HepG2 (cell line): ENCODE data around the gene NEAT1. TPM values are rescaled to one million over a fixed set of nuclear protein-coding genes. Genes with fewer than 3 reads are reported as not detected.

Source experiments
- DMAP1 ChIP-seq: IDR thresholded peaks from 2 replicates; pipeline ENCODE4 v1.6.1; 2016
- ELF1 ChIP-seq: sonication (generic); formaldehyde crosslinking; IDR thresholded peaks from 2 replicates; pipeline ENCODE4 v1.4.0; 2020; ENCODE audit warnings: missing genetic modification reagents
- KDM2A ChIP-seq: sonication (generic); formaldehyde crosslinking; IDR thresholded peaks from 2 replicates; pipeline ENCODE4 v1.4.0; 2020; ENCODE audit warnings: low read depth, missing genetic modification reagents, borderline replicate concordance
- NFAT5 ChIP-seq: sonication (generic); formaldehyde crosslinking; IDR thresholded peaks from 2 replicates; pipeline ENCODE4 v1.4.0; 2020; ENCODE audit warnings: missing genetic modification reagents
- NR2F1 ChIP-seq, 2 experiments: fragments of 450-650 bp in 1 of 2; formaldehyde crosslinking in 1 of 2; IDR thresholded peaks; 2 replicates each; pipeline versions ENCODE4 v1.5.0 to v1.6.1; 2016 to 2020; ENCODE audit warnings: mild to moderate bottlenecking in 1 of 2, missing compliant biosample characterization in 1 of 2, missing genetic modification reagents in 1 of 2, moderate library complexity in 1 of 2
- POGZ ChIP-seq: sonication (generic); formaldehyde crosslinking; IDR thresholded peaks from 2 replicates; pipeline ENCODE4 v1.4.0; 2020; ENCODE audit warnings: mild to moderate bottlenecking, missing genetic modification reagents
- RNF219 ChIP-seq: sonication (generic); formaldehyde crosslinking; IDR thresholded peaks from 2 replicates; pipeline ENCODE4 v1.5.0; 2020; ENCODE audit warnings: mild to moderate bottlenecking, missing genetic modification reagents
- SATB2 ChIP-seq: sonication (generic); formaldehyde crosslinking; IDR thresholded peaks from 2 replicates; pipeline ENCODE4 v1.5.0; 2020; ENCODE audit warnings: missing genetic modification reagents
- SP5 ChIP-seq: IDR thresholded peaks from 2 replicates; pipeline ENCODE4 v1.6.1; 2016; ENCODE audit warnings: low read depth, borderline replicate concordance
- SPEN ChIP-seq: sonication (generic); formaldehyde crosslinking; IDR thresholded peaks from 2 replicates; pipeline ENCODE4 v1.5.1; 2020; ENCODE audit warnings: low read depth, mild to moderate bottlenecking, missing genetic modification reagents
- TBX2 ChIP-seq: sonication (generic); formaldehyde crosslinking; IDR thresholded peaks from 2 replicates; pipeline ENCODE4 v1.5.0; 2020; ENCODE audit warnings: missing genetic modification reagents, mild to moderate bottlenecking, borderline replicate concordance
- TP53 ChIP-seq: sonication (generic); formaldehyde crosslinking; conservative IDR thresholded peaks from 2 replicates; pipeline ENCODE4 v1.4.0; 2020; ENCODE audit warnings: missing genetic modification reagents
- ZBTB42 ChIP-seq: sonication (generic); formaldehyde crosslinking; IDR thresholded peaks from 2 replicates; pipeline ENCODE4 v1.5.0; 2020; ENCODE audit warnings: mild to moderate bottlenecking, missing genetic modification reagents
- ZNF20 ChIP-seq: sonication (generic); formaldehyde crosslinking; IDR thresholded peaks from 2 replicates; pipeline ENCODE4 v1.4.0; 2020; ENCODE audit warnings: mild to moderate bottlenecking, moderate library complexity, missing genetic modification reagents
- ZNF446 ChIP-seq: sonication (generic); formaldehyde crosslinking; IDR thresholded peaks from 2 replicates; pipeline ENCODE4 v1.5.0; 2020; ENCODE audit warnings: mild to moderate bottlenecking, missing genetic modification reagents
- ZNF792 ChIP-seq: IDR thresholded peaks from 2 replicates; pipeline ENCODE4 v1.6.1; 2016
- polyA plus RNA-seq, 8 experiments: library from polyadenylated mRNA; depleted of rRNA in 3 of 8; stranded (reverse) in 7 of 8; unstranded in 1 of 8; fragments of >200 nt; fragmentation: Illumina TruSeq in 4 of 8; extraction: Trizol in 4 of 8; gene quantifications; 2 replicates each; pipeline versions ENCODE4 v1.2.1 to v1.2.3, GENCODE V29; 2011 to 2016; ENCODE audit warnings: low read depth in 4 of 8, missing spikeins in 1 of 8, mixed read lengths in 1 of 8; ENCODE audit not compliant: insufficient read depth in 1 of 8
- total RNA-seq, 5 experiments: library from RNA; depleted of rRNA; stranded (reverse); fragments of >200 nt; fragmentation: Illumina TruSeq; extraction: Trizol; gene quantifications; 2 replicates each; pipeline ENCODE4 v1.2.3, GENCODE V29; 2016; ENCODE audit warnings: low read depth in 1 of 5
- TF ChIP-seq, protein P1 (sequence below): sonication (generic); formaldehyde crosslinking; IDR thresholded peaks from 2 replicates; pipeline ENCODE4 v1.4.0; 2020; ENCODE audit warnings: mild to moderate bottlenecking, low read depth, missing genetic modification reagents
- TF ChIP-seq, protein P2 (sequence below): sonication (generic); formaldehyde crosslinking; IDR thresholded peaks from 2 replicates; pipeline ENCODE4 v1.8.0; 2022; ENCODE audit warnings: missing genetic modification reagents, mild to moderate bottlenecking, moderate library complexity, borderline replicate concordance

Gene NEAT1
- total and polyA plus RNA-seq, 2 of the 13 experiments (the other 11 are each of a cell fraction or from before 2014, with no cell fraction given): 20.5 to 41.2 TPM

- TF ChIP-seq RNF219 (CRISPR knock-in tag) (0 out of 2 replicates have a peak, but pooled peaks have one; percentile 10), KDM2A (CRISPR knock-in tag) (no peak), ZBTB42 (CRISPR knock-in tag) (0 out of 2 replicates have a peak, but pooled peaks have one; percentile 51), SP5 (CRISPR knock-in tag) (peak; percentile 79), TBX2 (CRISPR knock-in tag) (peak; percentile 31), ZNF446 (peak; percentile 59), DMAP1 (peak; percentile 90), NR2F1 (CRISPR knock-in tag; IDR thresholded peaks at IDR 0.05) (0 out of 4 replicates have a peak, but pooled peaks of 1 of the 2 experiments have one; percentile 47), ZNF20 (CRISPR knock-in tag) (0 out of 2 replicates have a peak, but pooled peaks have one; percentile 29), NFAT5 (CRISPR knock-in tag) (no peak), TP53 (0 out of 2 replicates have a peak, but pooled peaks have one; percentile 30), SATB2 (no peak), ZNF792 (CRISPR knock-in tag) (no peak; the same call in 1 of the 2 replicates), POGZ (CRISPR knock-in tag) (no peak), SPEN (CRISPR knock-in tag) (peak; percentile 66; the same call in 1 of the 2 replicates), ELF1 (CRISPR knock-in tag) (no peak)
- TF ChIP-seq, protein P1, sequence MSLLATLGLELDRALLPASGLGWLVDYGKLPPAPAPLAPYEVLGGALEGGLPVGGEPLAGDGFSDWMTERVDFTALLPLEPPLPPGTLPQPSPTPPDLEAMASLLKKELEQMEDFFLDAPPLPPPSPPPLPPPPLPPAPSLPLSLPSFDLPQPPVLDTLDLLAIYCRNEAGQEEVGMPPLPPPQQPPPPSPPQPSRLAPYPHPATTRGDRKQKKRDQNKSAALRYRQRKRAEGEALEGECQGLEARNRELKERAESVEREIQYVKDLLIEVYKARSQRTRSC (CRISPR knock-in tag): no peak
- TF ChIP-seq, protein P2, sequence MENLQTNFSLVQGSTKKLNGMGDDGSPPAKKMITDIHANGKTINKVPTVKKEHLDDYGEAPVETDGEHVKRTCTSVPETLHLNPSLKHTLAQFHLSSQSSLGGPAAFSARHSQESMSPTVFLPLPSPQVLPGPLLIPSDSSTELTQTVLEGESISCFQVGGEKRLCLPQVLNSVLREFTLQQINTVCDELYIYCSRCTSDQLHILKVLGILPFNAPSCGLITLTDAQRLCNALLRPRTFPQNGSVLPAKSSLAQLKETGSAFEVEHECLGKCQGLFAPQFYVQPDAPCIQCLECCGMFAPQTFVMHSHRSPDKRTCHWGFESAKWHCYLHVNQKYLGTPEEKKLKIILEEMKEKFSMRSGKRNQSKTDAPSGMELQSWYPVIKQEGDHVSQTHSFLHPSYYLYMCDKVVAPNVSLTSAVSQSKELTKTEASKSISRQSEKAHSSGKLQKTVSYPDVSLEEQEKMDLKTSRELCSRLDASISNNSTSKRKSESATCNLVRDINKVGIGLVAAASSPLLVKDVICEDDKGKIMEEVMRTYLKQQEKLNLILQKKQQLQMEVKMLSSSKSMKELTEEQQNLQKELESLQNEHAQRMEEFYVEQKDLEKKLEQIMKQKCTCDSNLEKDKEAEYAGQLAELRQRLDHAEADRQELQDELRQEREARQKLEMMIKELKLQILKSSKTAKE (CRISPR knock-in tag): peak; percentile 66
These were observed 585 bp upstream of the NEAT1 start (continued) for GRCh38 chr11:65421794-65422632.
